Measurements from ENCODE around the gene ART3.

Gene ART3

GRCh38 chr4:76074993-76075600 is 588 bp downstream of the ART3 start:
- no peak for DNase-seq

- no peak for DNase-seq
Observed at GRCh38 chr4:76078033-76078613, 3.6 kb downstream of the ART3 start.

GRCh38 chr4:76083386-76083988 is 9.0 kb downstream of the ART3 start:
- DNase-seq = no peak

DNA sequence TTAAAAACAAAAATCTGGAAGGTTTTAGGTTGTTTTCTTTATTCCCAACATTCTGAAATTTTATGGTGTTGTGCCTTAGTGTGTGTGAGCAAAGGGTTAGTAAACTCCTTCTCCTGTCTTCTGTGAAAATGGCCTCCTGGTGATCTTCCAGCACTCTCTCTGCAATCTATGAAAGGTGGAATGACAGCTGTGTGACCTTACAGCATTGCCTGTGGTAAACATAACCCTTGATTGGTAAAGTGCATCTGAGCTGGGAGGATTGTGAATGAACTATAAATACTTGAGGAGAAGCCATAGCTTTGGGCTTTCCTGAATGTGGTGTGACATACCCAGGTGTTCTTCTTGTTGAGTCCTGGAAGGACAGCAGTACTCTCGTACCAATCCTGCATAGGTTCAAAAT is 10.0 kb downstream of the ART3 start:
- no peak for DNase-seq

DNA sequence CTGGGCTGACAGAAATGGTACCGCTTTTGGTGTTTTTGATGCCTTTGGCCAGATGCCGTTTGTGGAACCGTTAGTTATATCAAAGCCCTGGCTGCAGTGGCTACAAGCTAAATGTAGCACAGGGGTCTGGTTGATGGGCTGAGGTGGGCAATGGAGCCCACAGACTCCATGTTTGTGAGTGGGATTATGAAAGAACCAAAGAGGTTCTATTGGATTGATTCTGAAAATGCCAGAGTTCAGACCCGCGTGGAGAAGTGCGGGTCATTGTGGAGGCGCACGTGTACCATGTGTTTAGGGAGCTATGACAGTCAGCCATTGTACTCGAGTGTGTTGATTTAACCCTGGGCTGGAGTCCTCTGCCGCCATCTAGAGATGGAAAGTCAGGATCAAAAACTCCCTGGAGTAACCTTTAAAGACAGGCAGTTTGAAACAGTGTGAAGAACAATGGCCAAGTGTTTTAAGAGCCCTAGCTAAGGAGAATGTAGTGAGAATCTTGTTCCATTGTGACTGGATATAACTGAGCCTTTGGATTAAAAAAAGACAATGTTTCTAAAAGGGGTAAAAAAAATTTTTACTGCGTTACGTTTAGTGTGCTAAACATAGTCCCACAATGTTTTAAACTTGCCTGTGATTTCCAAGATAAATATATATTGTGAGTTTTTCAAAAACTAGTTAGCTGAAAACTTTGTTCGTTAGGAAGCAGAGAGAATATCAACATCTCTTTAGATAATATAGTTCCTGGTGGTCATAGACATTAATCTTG is 12.7 kb downstream of the ART3 start:
- peak; percentile 46 for DNase-seq

DNA sequence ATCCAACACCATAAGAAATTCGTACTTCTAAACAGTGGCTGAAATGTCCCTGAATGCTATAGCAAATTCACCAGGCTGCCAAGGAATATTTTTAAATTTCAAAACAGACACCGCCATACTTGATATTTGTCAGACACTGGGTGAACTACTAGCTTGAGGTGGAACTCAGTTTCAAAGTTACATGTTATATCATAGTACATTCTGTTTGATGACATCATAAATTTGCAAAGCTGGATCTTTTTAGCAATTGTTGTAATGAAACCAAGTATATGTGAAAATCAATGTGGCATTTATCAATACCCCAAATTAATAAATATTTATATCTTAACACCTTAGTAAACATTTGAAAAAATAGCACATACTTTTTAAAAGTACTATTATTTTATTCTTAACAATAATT is 14.2 kb downstream of the ART3 start:
- no peak for DNase-seq

DNA sequence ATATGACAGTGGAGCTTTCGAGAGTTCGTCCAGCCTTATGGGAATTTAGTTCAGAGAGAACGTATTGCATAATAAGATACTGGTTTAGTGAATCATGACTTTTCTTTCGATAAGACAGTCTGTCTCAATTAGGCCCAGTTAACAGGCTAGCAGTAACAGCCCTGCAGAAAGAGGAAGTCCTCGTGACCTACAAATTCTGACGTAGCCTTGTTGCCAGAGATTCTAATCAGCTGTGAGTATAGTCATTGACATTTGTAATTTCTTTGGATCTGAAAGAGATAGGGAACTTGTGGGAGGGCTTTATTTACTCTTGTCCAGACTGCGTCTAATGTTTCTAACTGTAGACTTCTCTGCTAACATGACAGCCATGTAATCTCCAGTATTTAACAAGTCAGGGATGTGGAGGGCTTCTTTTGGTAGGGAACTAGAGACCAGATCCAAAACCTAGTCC is 15.8 kb downstream of the ART3 start:
- peak; percentile 21 for DNase-seq

DNA sequence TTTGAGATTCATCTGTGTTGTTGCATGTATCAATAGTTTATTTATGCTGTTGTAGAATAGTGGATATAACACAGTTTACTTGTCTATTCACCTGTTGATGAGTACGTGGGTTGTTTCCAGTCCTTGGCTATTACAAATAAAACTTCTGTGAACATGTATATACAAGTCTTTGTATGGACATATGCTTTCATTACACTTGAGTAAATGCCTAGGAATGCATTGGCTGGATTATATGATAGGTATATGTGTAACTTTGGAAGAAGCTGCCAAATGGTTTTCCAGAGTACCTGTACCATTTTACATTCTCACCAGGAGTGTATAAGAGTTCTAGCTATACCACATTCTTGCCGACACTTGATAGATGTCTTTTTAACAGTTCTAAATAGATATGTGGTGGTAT is 16.5 kb downstream of the ART3 start:
- no peak for DNase-seq

GRCh38 chr4:76095568-76095967 is 21.1 kb downstream of the ART3 start:
- DNase-seq = no peak

DNA sequence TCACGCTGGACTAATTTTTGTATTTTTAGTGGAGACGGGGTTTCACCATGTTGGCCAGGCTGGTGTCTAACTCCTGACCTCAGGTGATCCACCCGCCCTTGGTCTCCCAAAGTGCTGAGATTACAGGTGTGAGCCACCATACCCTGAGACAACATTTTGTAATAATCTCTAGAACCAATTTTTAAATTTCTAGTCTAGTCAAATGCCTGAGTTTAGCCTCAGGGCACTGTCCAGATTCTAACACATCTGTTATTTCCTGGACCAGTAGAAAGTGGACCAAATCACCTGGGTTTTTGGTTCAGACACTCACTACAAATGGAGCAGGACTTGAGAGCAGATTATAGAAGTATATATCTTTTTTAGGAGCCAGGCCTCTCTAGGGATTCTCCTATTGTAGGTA is 21.6 kb downstream of the ART3 start:
- DNase-seq = no peak

DNA sequence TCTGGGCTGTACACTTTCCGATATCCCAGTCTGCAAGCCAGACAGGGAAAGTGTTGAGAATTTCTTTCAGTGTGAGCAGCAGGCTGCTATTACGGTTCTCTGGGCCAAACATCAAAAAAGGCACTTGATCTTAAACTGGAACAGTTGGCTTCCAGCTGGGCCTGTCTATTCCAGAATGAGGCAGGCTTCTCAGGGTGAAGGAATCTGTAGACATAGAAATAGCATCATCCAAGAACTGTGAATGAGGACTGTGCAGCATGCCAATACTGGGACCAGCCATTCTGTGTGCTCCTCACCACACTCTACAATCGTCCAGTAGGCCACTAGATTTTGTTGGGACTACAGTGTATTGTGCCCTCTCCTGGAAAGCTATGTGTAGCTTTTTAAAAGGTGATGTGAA is 31.1 kb downstream of the ART3 start:
- no peak for DNase-seq

- DNase-seq = no peak
Observed at GRCh38 chr4:76106442-76106841, 31.9 kb downstream of the ART3 start.

DNA sequence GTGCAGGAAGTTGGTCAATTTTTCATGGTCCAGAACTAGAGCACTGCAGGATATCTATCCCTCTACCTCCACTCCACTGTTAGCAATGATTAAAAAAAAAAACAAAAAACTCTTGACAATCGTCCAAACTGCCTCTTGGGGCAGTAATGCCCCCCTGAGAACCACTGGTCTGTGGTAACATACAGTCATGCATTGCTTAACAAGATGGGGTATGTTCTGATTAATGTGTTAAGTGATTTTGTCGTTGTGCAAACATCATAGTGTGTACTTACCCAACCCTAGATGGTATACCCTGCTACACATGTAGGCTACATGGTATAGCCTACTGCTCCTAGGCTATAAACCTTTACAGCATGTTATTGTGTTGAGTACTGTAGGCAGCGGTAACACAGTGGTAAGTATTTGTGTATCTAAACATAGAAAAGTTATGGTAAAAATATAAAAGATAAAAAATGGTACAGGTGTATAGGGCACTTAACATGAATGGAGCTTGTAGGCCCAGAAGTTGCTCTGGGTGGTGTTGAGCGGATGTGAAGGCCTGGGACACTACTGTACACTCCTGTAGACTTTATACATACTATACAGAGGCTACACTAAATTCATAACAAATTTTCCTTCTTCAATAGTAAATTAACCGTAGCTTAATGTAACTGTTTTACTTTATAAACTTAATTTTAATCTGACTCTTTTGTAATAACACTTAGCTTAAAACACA is 34.1 kb downstream of the ART3 start:
- peak; percentile 12 for DNase-seq

DNA sequence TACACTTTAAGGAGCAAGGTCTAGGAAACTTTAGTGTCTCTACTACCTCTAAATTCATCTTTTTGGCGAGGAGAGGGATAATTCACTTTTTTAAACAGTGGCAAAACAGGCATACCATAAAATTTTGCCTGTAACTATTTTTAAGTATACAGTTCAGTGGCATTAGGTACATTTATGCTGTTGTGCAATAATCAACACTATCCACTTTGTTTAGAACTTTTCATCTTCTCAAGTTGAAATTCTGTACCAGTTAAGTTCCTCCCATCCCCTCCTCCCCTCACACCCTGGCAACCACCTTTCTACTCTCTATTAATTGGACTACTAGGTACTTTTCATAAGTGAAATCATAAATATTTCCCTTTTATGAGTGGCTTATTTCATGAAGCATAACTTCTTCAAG is 42.3 kb downstream of the ART3 start:
- DNase-seq = no peak

DNA sequence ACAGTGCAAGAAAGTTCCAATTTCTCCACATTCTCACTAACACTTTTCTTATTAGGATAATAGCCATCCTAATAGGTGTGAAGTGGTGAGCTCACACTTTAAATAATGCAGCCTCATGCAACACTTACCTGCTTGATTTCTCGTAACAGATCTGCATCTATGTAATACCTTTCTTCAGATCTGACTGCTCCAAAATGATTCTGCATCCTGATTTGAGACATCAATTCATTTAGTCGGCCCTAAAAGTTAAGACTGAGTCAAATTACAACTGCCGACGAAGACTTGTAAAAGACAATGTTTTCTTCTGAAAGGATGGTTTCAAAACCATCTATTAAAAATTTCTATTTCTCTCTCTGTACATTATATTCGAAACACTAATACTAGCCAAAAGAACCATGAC is 43.0 kb downstream of the ART3 start:
- DNase-seq = peak; percentile 49

GRCh38 chr4:76120199-76120598 is 45.7 kb downstream of the ART3 start:
- DNase-seq = no peak

DNA sequence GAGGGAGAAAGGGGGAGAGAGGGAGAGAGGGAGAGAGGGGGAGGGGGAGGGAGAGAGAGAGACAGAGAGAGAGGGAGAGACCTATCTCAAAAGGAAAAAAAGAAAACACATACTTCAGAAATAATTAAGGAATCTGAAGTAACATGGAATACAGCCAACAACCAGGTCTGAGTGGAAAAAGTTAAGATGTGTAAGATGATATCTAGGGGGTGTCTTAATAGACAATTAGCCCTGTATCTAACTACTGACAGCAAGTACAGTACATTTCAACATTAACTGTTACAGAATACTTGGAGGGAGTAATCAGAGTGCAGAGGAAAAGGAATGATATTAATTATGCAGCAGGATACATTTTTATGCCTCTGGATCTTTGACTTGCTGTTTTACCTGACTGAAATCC is 51.3 kb downstream of the ART3 start:
- no peak for DNase-seq

DNA sequence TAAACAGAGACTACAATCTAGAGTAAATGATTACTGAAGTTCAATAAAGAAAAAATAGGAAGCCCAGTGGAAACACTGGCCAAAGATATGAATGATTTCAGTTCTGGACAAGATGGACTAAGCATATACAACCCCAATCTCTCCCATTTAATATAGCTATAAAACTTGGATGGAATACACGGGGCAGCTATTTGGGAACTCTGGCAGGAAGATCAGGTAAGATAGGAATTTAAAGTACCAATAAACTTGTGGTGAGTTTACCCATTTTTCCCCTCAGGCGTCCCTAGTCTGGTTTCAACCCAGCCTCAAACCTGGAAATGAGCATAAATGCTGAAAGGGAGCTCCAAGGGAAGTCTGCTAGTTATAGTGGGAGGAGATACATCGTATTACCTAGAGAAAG is 53.2 kb downstream of the ART3 start:
- DNase-seq = no peak

- DNase-seq = no peak
Observed at GRCh38 chr4:76141241-76141640, 66.7 kb downstream of the ART3 start.

GRCh38 chr4:76144546-76144945 is 70.0 kb downstream of the ART3 start:
- DNase-seq = no peak

DNA sequence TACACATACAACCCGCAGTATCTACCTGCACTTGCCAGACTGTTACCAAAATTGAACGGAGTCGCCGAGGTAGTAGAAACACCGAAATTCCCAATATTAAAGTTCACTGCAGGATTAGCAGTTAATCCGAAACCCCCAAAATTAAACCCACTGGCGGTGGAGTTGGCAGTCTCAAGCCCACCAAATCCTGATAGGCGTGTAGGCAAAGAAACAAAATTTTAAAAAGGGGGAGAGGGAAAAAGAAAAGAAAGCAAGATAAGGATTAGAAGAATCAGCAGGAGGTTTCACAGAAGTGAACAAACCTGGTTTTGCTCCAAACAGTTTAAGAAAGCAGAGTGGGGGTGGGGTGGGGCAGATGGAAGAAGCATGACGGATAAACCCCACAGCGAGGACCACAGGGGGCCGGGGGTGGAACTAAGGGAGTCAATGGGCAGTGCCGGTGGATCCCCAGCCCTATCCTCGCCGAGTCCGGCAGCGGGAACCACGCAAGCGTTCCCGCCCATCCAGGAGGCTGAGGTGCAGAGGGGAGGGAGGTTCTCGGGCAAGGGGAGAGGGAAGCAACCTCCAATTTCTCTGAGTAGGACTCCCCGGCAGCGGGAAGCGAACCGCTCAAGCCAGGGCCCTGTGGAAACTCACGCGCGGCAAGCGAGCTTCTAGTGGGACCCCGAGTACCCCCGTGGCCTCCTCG is 73.1 kb downstream of the ART3 start:
- DNase-seq = peak; percentile 70

- peak; percentile 97 for DNase-seq
Observed at GRCh38 chr4:76148142-76148865, 73.8 kb downstream of the ART3 start, which contains the start of gene NUP54. Gene NUP54 (minus strand): TSS chr4:76148397. CDS start chr4:76148374, 23 bp downstream.
